Effector memory CD8-positive, alpha-beta T cell (primary cell): ENCODE measurements around the gene PLCB2.

Source experiments
- ATAC-seq: fragments of 150-1000 bp; cut with Tn5 transposase; replicated peaks from 2 replicates; pipeline ENCODE4 v1.10.0; 2021; ENCODE audit warnings: mild to moderate bottlenecking, moderate library complexity
- DNase-seq, 3 experiments: peaks; one replicate each; pipeline ENCODE4 v3.0.0; 2021
- H3K27ac Mint-ChIP-seq, 2 donors: one replicate each; pipeline ENCODE4 v1.8.0; 2022; ENCODE audit warnings: mild to moderate bottlenecking in 2 of 2, mixed read lengths in 2 of 2, moderate library complexity in 2 of 2
- H3K27me3 Mint-ChIP-seq, 2 donors: one replicate each; pipeline ENCODE4 v1.8.0; 2022; ENCODE audit warnings: mixed read lengths in 2 of 2
- H3K36me3 Mint-ChIP-seq: one replicate; pipeline ENCODE4 v1.8.0; 2022; ENCODE audit warnings: mild to moderate bottlenecking, moderate library complexity, mixed read lengths; ENCODE audit not compliant: insufficient read depth
- H3K4me1 Mint-ChIP-seq, 2 donors: one replicate each; pipeline ENCODE4 v1.8.0; 2022; ENCODE audit warnings: low read depth in 2 of 2, mixed read lengths in 2 of 2
- H3K4me3 Mint-ChIP-seq, 2 donors: one replicate each; pipeline ENCODE4 v1.8.0; 2022; ENCODE audit warnings: mild to moderate bottlenecking in 2 of 2, mixed read lengths in 2 of 2, moderate library complexity in 2 of 2
- H3K9me3 Mint-ChIP-seq, 2 donors: one replicate each; pipeline ENCODE4 v1.8.0; 2022; ENCODE audit warnings: mixed read lengths in 2 of 2

Gene PLCB2

DNA sequence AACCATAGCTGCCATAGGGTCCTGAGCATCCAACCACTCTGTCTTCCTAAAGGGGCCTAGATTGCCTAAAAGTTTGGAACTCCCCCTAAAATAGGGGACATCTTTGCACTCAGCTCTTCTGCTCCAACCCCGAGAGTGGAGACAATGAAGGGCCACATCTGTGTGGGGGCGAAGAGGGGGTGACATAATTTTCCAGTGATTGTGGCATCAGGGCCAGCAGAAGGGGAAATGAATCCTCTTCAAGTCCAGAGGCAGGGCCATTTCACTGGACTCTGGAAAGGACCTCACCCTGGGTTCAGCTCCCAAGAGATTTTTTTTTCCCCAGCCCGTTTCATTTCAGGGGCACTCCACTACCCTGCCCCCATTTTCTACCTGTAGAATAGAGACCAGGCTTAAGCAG, 20.2 kb downstream of the PLCB2 start:
- ATAC-seq (no peak), DNase-seq (no peak)
- Mint-ChIP-seq H3K4me1 (peaks cover 0 to 2% of the 10 kb centered on the region in 2 donors), H3K27me3 (no peaks in the 10 kb centered on the region), H3K36me3 (peaks cover 8% of the 10 kb centered on the region), H3K27ac (no peak overlapping the region), H3K4me3 (no peak overlapping the region), H3K9me3 (no peaks in the 10 kb centered on the region)

DNA sequence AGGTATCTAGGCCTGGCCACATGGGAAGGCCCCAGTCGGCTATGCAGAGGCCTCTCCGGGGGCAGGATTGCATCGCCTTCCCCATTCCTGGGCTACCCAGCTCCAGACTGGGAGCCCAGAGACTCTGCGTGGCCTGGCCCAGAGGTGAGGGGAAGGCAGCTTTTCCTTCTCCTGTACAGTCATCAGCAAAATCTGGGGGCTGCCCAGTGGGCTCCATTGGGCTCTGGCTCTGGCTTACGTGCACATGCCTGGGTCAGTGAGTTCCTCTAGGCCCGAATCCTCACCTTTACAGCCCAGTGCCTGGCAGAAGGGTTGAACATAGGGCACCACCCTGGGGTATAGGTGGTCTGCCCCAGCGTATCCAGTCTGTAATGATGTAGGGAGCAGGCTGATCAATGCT, 20.9 kb downstream of the PLCB2 start:
- H3K4me1 Mint-ChIP-seq = peaks cover 0 to 2% of the 10 kb centered on the region in 2 donors
- peaks cover 8% of the 10 kb centered on the region for H3K36me3 Mint-ChIP-seq
- H3K9me3 Mint-ChIP-seq = no peaks in the 10 kb centered on the region
- H3K4me3 Mint-ChIP-seq = no peak overlapping the region
- no peak overlapping the region for H3K27ac Mint-ChIP-seq
- no peaks in the 10 kb centered on the region for H3K27me3 Mint-ChIP-seq
- DNase-seq (no peak), ATAC-seq (no peak)

DNA sequence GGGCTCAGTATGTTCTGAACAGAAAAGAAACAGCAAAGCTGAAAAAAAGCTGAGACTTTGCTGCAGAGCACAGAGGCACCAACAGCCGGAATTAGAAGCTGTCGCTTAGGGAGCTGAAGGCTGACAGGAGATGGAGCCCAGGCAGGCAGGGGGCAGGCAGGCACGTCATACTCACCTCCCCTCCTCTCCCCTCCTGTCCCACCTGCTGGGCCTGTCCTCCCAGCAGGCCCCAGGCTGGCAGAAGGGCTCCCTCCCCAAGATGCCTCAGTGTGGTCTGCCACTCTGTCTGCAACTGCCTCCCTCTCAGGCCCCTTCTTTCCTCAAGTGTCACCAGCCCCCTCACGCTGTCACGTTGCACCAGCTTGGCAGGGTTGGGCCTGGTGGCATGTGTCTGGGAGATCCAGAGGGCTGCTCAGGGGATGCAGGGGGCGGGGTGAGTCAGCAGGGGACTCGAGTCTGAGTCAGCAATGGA, 21.6 kb downstream of the PLCB2 start:
- peak overlapping the region; percentile 48 to 60 for H3K27ac Mint-ChIP-seq
- H3K4me3 Mint-ChIP-seq = no peak overlapping the region
- no peak for DNase-seq
- H3K36me3 Mint-ChIP-seq = peaks cover 8% of the 10 kb centered on the region
- ATAC-seq = no peak
- peaks cover 0 to 4% of the 10 kb centered on the region in 2 donors for H3K27me3 Mint-ChIP-seq
- no peaks in the 10 kb centered on the region for H3K9me3 Mint-ChIP-seq
- peaks cover 0 to 3% of the 10 kb centered on the region in 2 donors for H3K4me1 Mint-ChIP-seq

DNA sequence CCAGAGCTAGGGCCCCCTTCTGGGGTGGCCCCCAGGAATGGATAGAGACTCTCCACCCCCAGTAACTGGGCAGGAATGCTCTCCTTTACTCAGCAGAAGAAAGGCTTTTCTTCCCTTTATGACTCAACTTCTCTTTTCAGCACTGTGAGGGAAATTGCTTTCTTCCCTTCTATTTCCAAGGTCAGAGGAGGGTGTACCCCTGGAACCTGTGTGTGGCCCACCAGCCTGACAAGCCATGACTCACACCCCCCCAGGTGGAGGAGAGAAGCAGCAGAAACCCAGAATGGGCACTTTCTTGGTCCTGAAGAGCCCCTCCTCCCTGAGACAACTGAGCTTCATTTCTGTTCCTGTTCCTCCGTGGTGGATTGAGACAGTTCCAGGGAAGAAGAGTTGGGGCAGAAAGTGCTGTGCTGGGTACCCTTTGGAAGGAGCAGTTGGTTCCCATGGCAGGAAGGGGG, 22.2 kb downstream of the PLCB2 start:
- Mint-ChIP-seq H3K9me3 (no peaks in the 10 kb centered on the region), H3K27me3 (peaks cover 0 to 9% of the 10 kb centered on the region in 2 donors), H3K4me1 (peaks cover 0 to 3% of the 10 kb centered on the region in 2 donors), H3K27ac (peak overlapping the region; percentile 48 to 60), H3K4me3 (no peak overlapping the region), H3K36me3 (peaks cover 7% of the 10 kb centered on the region)
- no peak for ATAC-seq
- DNase-seq = no peak

DNA sequence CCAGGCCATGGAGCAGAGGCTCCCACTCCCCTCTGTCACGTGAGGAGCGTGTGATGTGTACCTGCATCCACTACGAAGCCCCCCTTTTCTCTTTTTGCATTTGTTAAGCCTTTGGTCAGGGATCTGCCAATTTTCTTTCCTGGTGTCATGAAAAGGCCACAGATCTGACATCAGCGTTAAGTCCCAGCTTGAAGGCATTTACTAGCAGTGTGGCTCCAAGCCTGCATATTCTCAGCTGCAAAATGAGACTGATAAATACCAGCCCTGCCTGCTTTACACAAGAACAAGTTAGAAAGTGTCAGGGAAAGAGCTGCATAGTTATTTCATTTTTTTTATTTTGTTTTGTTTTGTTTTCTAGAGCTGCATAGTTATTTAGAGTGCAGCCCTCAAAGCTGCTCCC, 22.6 kb downstream of the PLCB2 start:
- Mint-ChIP-seq H3K27ac (peak overlapping the region; percentile 48 to 60), H3K4me1 (peaks cover 0 to 3% of the 10 kb centered on the region in 2 donors), H3K4me3 (no peak overlapping the region), H3K9me3 (no peaks in the 10 kb centered on the region), H3K27me3 (peaks cover 0 to 13% of the 10 kb centered on the region in 2 donors), H3K36me3 (peaks cover 4% of the 10 kb centered on the region)
- ATAC-seq = no peak
- no peak for DNase-seq

DNA sequence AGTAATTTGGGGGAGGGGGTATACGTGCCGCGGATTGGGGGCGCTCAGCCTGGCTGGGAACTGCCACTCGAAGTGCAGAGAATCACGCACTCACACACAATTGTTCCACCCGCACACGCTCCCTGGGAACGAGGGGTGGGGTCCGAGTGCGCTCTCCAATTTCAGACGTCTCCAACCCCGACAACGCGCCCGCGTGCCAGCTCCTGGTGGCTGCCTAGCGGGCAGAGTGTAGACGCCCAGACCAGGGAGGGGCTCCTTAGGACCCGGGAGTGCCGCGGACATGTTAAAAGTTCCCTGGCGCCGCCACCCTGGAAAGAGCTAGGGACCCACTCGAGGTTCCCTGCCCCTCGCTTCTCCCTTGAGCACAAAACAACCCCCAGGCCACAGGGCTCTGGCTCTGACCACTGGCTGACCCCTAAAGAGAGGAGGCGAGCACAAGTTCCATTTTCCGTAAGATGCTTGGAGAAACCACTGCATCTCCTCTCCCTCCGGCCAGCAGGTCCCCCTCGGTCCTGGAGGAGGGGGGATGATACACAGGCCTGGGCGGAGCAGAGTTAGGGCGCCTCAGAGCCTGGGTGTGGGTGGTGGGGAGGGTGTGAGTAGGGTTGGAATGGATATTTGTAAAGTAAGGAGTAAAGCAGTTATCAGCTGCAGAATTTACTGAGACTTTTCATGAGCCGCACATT, 24.0 kb downstream of the PLCB2 start:
- no peaks in the 10 kb centered on the region for H3K9me3 Mint-ChIP-seq
- no peak for ATAC-seq

DNA sequence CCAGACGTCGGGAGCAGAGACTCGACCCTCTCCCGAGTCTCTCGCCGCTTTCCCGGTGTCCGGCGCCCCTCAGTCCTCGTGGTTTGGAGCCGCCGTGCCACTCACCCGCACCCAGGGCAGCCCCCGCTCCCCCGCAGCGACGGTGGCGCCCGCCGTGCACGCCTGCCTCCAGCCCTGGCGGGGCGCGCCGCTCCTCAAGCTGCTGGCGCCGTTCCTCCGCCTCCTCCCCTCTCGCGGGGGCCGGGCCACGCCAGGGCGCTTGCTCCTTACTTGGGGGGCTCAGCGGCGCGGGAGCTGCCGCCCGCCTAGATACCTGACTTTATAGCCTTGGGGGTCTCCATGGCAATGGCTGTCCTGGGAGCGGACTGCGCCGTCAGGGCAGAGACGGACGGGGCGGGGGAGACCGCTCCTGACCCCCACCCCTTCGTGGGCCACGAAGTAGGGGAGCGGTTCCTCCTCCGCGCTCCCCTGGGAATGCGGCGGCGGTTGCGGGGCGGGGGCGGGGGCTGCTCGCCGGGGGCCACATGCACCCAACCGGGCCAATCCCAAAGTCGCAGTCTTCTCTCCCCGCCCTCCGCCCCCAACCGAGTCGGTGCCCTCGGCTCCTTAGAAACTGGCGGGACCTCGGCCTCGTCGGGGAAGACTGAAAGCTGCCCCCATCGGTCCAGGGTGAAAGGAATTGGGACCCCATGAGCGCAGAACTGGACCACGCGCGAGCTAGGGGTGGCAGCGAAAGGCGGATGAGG, 24.7 kb downstream of the PLCB2 start, which contains the start of gene ANKRD63:
ANKRD63 (minus strand) TSS at position 196 of the 746 bp plus-strand sequence. CDS start 478 bp downstream, outside the sequence.
- DNase-seq (peak in 2 of 3 experiments; percentile 32 to 35), ATAC-seq (peak; percentile 67)
- H3K27ac Mint-ChIP-seq = no peak within 1 kb of the TSS

More for the DNA sequence above, 24.0 kb downstream of the PLCB2 start:
- DNase-seq = no peak
- peaks cover 3% of the 10 kb centered on the region for H3K36me3 Mint-ChIP-seq
- H3K27me3 Mint-ChIP-seq = peaks cover 0 to 22% of the 10 kb centered on the region in 2 donors
- H3K27ac Mint-ChIP-seq = no peak overlapping the region
- peaks cover 3% of the 10 kb centered on the region in 2 donors for H3K4me1 Mint-ChIP-seq
- peak overlapping the region; percentile 31 to 75 for H3K4me3 Mint-ChIP-seq

DNA sequence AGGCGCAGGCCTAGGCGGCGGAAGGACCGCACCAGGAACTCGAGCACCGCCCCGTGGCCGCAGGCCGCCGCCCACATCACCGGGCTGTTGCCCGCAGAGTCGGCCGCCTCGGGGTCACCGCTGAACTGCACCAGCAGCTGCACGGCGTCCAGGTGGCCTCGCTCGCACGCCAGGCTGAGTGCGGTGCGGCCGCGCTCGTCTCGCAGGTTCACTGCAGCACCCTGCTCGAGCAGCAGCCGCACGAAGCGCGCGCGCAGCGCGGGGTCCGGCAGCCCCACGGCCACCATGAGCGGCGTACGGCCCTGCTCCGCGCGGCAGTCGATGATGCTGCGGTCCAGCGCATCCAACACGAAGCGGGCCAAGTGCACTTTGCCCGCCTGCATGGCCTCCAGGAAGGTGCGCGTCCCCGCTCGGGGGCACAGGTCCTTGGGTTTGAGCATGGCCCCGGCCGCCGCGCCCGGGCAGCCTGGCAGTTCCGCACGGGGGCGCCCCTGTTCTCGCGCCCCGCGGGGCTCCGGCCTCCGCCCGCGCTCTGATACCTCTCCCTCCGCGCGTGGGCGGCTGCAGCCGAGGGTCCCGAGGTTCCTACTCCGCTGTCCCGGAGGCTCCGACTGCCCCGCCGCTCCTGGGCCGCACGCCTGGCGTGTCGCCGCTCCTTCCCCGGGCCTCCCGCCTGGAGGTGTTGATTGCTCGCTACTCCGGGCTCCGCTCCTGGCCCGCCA, 25.4 kb downstream of the PLCB2 start:
- Mint-ChIP-seq H3K4me1 (peaks cover 3% of the 10 kb centered on the region in 2 donors), H3K36me3 (no peaks in the 10 kb centered on the region), H3K4me3 (peak overlapping the region; percentile 75 to 79), H3K27me3 (peaks cover 6 to 36% of the 10 kb centered on the region in 2 donors), H3K9me3 (no peaks in the 10 kb centered on the region), H3K27ac (no peak overlapping the region)
- ATAC-seq (peak; percentile 81), DNase-seq (peak; percentile 39 to 59 (median 42))

More for the DNA sequence above, 24.7 kb downstream of the PLCB2 start, which contains the start of gene ANKRD63:
- H3K4me3 Mint-ChIP-seq = peak within 1 kb of the TSS; percentile 75 to 79
- no peaks in the 10 kb centered on the region for H3K9me3 Mint-ChIP-seq
- peaks cover 3% of the 10 kb centered on the region in 2 donors for H3K4me1 Mint-ChIP-seq
- no peaks in the 10 kb centered on the region for H3K36me3 Mint-ChIP-seq
- peaks cover 5 to 29% of the 10 kb centered on the region in 2 donors for H3K27me3 Mint-ChIP-seq

DNA sequence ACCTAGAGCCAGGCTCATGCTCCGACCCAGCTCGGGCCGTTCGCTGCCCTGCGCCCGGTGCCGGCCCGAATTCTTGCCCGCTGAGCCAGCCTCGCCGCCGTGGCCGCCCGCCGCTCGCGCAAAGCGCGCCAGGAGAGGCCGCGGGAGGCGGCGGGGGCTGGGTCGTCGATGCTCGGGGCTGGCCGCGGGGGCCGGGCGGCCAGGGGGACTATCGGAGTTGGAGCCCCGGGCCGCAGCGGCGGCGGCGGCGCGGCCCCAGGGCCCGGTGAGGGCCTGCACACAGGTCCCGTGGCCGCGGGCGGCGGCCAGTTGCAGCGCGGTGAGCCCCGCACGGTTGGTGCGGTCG, 26.0 kb downstream of the PLCB2 start:
- H3K27me3 Mint-ChIP-seq = peaks cover 6 to 41% of the 10 kb centered on the region in 2 donors
- H3K4me1 Mint-ChIP-seq = peaks cover 3% of the 10 kb centered on the region in 2 donors
- ATAC-seq = no peak
- no peak overlapping the region for H3K27ac Mint-ChIP-seq
- H3K9me3 Mint-ChIP-seq = no peaks in the 10 kb centered on the region
- H3K4me3 Mint-ChIP-seq = no peak overlapping the region
- H3K36me3 Mint-ChIP-seq = no peaks in the 10 kb centered on the region
- no peak for DNase-seq

DNA sequence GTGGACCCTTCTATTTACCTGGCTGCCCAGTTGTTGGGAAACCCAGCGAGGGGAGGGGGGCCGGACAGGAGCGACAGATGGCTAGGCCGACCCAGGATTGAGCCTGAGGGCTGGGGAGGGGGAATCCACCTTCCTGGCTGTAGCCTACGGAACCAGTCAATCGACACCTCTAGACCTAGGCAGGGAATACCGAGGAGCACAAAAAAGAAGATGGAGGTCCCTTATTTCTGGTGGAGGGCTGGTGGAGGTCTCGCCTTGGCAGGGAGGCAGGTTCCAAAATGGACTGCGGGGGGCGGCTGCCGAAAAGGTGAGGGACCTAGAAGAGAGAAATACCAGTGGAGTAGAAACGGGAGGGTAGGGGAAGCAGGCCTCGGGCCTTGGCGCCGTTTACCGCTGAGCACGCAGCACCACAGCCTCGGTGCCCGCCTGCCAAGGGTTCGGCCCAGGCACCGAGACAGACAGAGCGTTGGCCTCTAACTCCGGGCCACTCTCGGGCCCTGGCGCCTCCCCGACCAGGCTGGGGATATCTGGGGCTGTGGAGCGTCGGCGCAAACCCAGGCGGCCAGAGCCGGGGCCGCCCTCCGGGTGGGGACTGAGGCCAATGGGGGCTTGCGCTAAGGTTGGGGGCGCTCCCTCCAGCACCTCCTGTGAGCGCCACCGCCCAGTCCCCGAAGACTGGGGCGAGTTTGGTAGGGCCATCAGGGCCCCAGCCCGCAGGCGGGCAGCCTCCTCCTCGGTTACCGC, 26.5 kb downstream of the PLCB2 start:
- H3K4me3 Mint-ChIP-seq = peak overlapping the region; percentile 61 to 76
- H3K4me1 Mint-ChIP-seq = peaks cover 3% of the 10 kb centered on the region in 2 donors
- H3K27me3 Mint-ChIP-seq = peaks cover 6 to 42% of the 10 kb centered on the region in 2 donors
- no peaks in the 10 kb centered on the region for H3K9me3 Mint-ChIP-seq
- DNase-seq (no peak), ATAC-seq (no peak)
- H3K36me3 Mint-ChIP-seq = no peaks in the 10 kb centered on the region
- no peak overlapping the region for H3K27ac Mint-ChIP-seq

DNA sequence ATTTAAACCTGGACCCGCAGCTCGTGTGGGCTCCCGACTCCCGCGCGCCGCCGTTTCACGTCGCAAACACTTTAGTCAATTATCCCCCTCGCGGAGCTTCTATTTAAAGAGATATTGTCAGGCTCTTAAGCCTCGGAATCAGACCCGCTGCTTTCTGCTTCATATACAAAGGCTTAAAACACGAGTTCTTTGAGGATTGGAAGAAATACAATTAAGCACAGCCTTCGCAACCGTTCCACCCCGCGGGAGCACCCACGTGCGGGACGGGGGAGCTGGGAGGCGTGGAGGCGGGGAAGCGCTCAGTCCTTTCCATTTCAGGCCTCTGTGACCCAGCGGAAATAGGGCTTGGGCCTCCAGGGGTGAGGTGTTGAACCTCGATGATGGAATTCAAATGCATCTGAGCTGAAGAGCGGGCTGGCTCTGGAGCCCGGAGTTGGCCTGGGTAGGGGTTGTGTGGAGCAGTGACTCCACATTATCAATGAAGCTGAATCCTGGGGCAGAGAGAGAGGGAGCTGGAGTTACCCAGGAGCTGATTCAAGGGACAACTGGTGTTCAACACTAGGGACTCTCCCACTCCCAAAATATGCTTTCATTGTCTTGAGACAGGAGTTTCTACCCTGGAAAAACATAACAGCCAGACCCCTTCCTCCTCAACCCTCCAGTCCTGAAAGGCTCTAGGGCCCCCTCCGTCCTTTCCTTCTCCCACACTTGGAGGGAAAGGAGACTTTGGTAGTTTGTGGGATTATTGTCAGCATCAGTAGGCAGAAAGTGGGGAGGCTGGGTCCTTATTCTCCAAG, 27.3 kb downstream of the PLCB2 start:
- H3K4me3 Mint-ChIP-seq = peak overlapping the region; percentile 61 to 76
- H3K4me1 Mint-ChIP-seq = peaks cover 1 to 3% of the 10 kb centered on the region in 2 donors
- no peak for DNase-seq
- no peak for ATAC-seq
- no peaks in the 10 kb centered on the region for H3K9me3 Mint-ChIP-seq
- H3K27ac Mint-ChIP-seq = no peak overlapping the region
- H3K27me3 Mint-ChIP-seq = peaks cover 6 to 42% of the 10 kb centered on the region in 2 donors
- no peaks in the 10 kb centered on the region for H3K36me3 Mint-ChIP-seq
